NB4 (cell line): ENCODE data around the gene ACTN1.
A peak's percentile ranks its signal among the peaks of the same experiment; 100 is the strongest.

ENCODE experiments used
- DNase-seq: peaks from one replicate; pipeline ENCODE4 v3.0.0; 2010; ENCODE audit warnings: low read depth
- H3K4me3 ChIP-seq: one replicate; pipeline ENCODE4 v1.5.1; 2011; ENCODE audit warnings: mild to moderate bottlenecking, low read depth, low read length, moderate library complexity
- CTCF ChIP-seq: IDR thresholded peaks from one replicate; pipeline ENCODE4 v1.5.1; 2012; ENCODE audit warnings: low read depth, low read length
- MAX ChIP-seq: IDR thresholded peaks from 2 replicates; pipeline ENCODE4 v1.6.1; 2011; ENCODE audit warnings: low read depth, low read length
- MYC ChIP-seq: IDR thresholded peaks from 2 replicates; pipeline ENCODE4 v1.6.1; 2011; ENCODE audit warnings: low read depth, low read length
- POLR2A ChIP-seq: IDR thresholded peaks from 2 replicates; pipeline ENCODE4 v1.6.1; 2011; ENCODE audit warnings: mild to moderate bottlenecking; ENCODE audit not compliant: insufficient read length; ENCODE audit errors: extremely low read depth

The ACTN1 gene

GRCh38 chr14:68864361-68864750, 114.7 kb downstream of the ACTN1 start:
- peak; percentile 62 for DNase-seq
- TF ChIP-seq CTCF (no peak), POLR2A (no peak), MAX (peak; percentile 39; the same call in 1 of the 2 replicates)
- no peak overlapping the region for H3K4me3 ChIP-seq

GRCh38 chr14:68863610-68864360, 115.3 kb downstream of the ACTN1 start:
- TF ChIP-seq MYC (no peak), MAX (no peak), POLR2A (no peak), CTCF (no peak)

GRCh38 chr14:68862954-68863594, 116.0 kb downstream of the ACTN1 start:
- H3K4me3 ChIP-seq = no peak overlapping the region
- peak; percentile 81 for DNase-seq
- TF ChIP-seq MYC (peak; percentile 34; the same call in 1 of the 2 replicates), MAX (peak; percentile 80), CTCF (peak; percentile 70), POLR2A (no peak)

More at GRCh38 chr14:68863610-68864360, 115.3 kb downstream of the ACTN1 start:
- DNase-seq = no peak
- H3K4me3 ChIP-seq = no peak overlapping the region

GRCh38 chr14:68860771-68861170, 118.3 kb downstream of the ACTN1 start:
- TF ChIP-seq CTCF (no peak), MAX (no peak), MYC (no peak), POLR2A (no peak)
- no peak for DNase-seq
- H3K4me3 ChIP-seq = no peak overlapping the region

- DNase-seq = no peak
- TF ChIP-seq POLR2A (no peak), MAX (no peak), CTCF (no peak), MYC (no peak)
- no peak overlapping the region for H3K4me3 ChIP-seq
These were observed 121.5 kb downstream of the ACTN1 start for GRCh38 chr14:68857516-68858070.
